Type B pancreatic cell (in vitro differentiated cells): ENCODE results near the gene TCAF1. TPM values are rescaled to one million over a fixed set of nuclear protein-coding genes. Genes with fewer than 3 reads are reported as not detected.
"Not testable (repeated sequence)": the region's sequence is repeated elsewhere in the genome, so short reads cannot be mapped to it uniquely, and the experiment has no call there.

Experiments
- DNase-seq: peaks from one replicate; pipeline ENCODE4 v3.0.0; 2021; ENCODE audit warnings: mixed read lengths; ENCODE audit not compliant: unreplicated experiment; ENCODE audit errors: extremely low spot score
- H3K27ac Mint-ChIP-seq: 2 replicates; pipeline ENCODE4 v1.8.0; 2021; ENCODE audit warnings: mild to moderate bottlenecking, mixed read lengths
- H3K27me3 Mint-ChIP-seq: 2 replicates; pipeline ENCODE4 v1.8.0; 2021; ENCODE audit warnings: mixed read lengths
- H3K36me3 Mint-ChIP-seq: 2 replicates; pipeline ENCODE4 v1.8.0; 2021; ENCODE audit warnings: mixed read lengths
- H3K4me1 Mint-ChIP-seq: one replicate; pipeline ENCODE4 v1.8.0; 2021; ENCODE audit warnings: mixed read lengths; ENCODE audit not compliant: unreplicated experiment
- H3K4me3 Mint-ChIP-seq: 2 replicates; pipeline ENCODE4 v1.8.0; 2021; ENCODE audit warnings: mild to moderate bottlenecking, mixed read lengths
- H3K9me3 Mint-ChIP-seq: 2 replicates; pipeline ENCODE4 v1.8.0; 2021; ENCODE audit warnings: mixed read lengths
- total RNA-seq: library from RNA; stranded (reverse); gene quantifications from 2 replicates; pipeline ENCODE4 v1.2.1, GENCODE V29; 2021; ENCODE audit warnings: low replicate concordance

The TCAF1 gene
- total RNA-seq, 1 donor from 2014 or later = 71.2 TPM

DNA sequence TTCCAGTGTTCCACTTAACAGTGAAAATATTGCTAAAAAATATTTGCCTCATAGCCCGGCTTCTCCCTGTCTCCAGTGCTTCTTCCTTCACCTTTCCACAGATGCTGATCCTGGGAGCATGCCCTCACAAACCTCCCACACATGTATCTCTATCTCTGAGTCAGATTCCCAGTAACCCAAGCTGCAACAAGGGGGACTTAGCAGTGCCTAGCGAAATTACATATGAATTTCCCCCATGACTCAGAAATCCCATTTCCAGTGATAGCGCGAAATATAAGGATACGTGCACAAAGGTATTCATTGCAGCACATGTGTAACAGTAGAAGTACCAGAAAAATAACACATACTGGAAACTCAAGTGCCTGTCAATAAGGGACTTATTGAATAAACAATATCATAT, 75.4 kb downstream of the TCAF1 start:
- not testable (repeated sequence) for H3K9me3 Mint-ChIP-seq, H3K27ac Mint-ChIP-seq, H3K4me1 Mint-ChIP-seq, H3K4me3 Mint-ChIP-seq, H3K36me3 Mint-ChIP-seq, H3K27me3 Mint-ChIP-seq, DNase-seq

DNA sequence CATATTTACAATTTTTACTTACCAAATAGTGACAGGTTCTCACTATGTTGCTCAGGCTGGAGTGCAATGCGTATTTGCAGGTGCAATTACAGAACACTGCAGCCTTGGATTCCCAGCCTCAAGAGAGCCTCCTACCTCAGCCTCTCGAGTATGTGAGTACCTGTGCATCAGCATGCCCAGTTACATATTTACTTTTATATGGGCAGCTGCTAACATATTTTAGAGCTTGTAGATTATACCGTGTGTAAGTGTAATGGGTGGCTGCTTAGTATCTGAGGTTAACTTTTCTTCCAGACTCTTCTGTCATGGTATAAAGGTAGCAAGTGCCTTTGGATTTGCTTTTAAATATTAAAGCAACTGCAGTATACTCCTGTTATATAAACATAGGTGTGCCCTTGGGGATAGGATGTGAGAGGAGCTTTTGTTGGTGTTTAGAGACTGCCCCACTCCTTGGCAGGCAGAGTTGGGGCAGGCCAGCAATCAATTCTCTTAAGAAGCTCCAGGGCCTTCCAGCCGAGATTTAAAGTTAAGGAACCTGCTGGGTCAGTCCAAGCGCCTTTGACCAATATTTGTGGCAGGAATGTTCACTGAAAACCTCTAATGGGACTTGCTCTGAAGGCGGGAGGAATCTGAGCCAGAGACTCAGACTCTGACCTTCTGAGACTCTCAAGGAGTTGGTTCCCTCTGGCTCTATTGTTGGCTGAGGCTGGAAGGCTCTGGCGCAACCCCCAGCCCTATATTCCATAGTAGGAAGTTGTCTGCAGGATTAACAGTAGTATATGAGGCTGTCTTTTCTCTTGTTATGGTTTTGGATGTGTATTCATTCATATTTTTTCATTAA, 77.5 kb downstream of the TCAF1 start:
- H3K27me3 Mint-ChIP-seq, H3K4me1 Mint-ChIP-seq, H3K36me3 Mint-ChIP-seq, H3K9me3 Mint-ChIP-seq, H3K27ac Mint-ChIP-seq, DNase-seq, H3K4me3 Mint-ChIP-seq: not testable (repeated sequence)

DNA sequence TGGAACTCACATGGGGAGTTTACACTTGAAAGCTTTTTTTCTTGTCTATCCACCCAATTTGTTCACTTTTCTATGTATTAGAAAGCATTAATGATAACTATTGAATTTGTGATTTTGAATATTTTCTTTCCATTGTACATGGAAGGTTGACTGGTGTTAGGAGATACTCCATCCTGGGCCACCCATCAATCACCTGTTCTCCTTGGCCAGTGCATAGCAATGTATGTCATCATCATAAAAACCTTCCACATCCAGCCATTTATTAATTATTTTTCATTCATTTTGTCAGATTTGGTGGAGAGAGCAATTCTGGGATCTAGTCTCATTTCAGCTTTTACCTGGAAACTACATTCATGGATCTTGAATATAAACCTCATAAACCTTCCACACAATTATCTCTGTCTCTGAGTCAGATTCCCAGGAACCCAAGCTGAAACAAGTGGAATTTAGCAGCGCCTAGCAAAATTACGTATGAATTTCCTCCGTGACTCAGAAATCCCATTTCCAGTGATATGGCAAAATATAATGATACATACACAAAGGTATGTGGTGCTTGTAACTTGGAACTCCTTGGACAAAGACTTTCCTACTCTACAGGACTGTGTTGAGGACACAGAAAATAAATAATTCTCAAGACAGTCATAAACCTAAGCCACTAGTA, 78.2 kb downstream of the TCAF1 start:
- not testable (repeated sequence) for H3K36me3 Mint-ChIP-seq, DNase-seq, H3K27ac Mint-ChIP-seq, H3K27me3 Mint-ChIP-seq, H3K9me3 Mint-ChIP-seq, H3K4me3 Mint-ChIP-seq, H3K4me1 Mint-ChIP-seq

DNA sequence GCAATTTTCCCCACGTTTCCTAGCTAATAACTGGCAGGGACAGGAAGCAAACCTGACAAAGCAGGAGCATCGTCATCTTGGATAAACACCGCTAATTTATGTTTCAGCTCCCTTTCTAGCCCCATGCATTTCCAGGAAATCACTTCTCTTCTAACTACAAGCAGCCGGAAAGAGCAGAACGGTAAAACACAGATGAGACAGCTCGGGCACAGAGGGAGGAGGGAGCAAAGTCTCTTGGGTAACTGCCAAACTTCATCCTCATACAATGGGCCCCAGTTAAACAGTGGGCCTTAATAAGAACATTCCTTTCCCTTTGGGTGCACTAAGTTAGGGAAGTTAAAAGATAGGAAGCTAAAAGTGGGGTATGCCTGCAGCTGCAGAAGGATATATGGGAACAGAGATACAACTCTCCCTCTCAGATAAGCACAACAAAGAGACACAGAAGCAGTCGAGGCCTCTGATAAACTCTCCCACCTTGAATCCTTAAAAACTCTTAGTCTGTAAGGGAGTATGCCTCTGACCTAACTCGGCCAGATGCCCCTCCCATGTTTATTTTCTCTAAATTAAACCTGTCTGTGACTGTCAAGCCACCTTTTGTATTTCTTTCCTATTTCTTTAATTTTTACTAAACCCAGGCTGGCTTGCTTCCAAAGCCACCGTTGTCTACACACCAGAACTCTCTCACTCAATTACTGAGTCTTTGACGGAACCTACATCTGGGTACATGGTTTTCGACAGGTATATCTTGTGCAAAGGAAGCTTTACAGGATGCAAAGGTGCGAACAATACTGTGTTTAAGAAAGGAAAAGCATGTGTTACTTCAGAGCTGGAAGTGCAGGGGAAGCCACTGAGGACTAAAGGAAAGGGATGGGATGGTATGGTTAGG, 80.3 kb downstream of the TCAF1 start:
- not testable (repeated sequence) for H3K27me3 Mint-ChIP-seq, DNase-seq

DNA sequence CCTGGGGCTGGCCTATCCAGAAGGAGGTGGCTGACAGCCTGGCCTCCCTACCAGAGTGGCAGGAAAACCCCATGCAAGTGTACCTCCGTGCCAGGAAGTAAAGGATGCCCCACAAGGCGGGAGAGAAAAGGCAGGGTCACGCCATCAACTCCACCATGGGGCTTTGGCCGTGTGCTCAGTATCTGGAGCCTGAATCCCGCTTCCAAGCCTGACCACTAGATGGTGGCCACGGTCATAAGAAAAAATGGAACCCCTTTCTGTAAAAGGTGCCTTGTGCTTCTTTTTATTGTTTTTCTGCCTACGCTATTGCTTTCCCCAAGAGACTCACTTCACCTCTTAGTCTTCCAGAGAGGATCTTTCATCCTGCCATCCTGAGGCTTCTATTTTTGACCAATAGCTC, 84.1 kb downstream of the TCAF1 start:
- H3K27me3 Mint-ChIP-seq, H3K27ac Mint-ChIP-seq, H3K36me3 Mint-ChIP-seq, H3K4me3 Mint-ChIP-seq, H3K9me3 Mint-ChIP-seq, H3K4me1 Mint-ChIP-seq, DNase-seq: not testable (repeated sequence)

More for the DNA sequence above, 80.3 kb downstream of the TCAF1 start:
- H3K36me3 Mint-ChIP-seq, H3K9me3 Mint-ChIP-seq, H3K4me3 Mint-ChIP-seq, H3K4me1 Mint-ChIP-seq, H3K27ac Mint-ChIP-seq: not testable (repeated sequence)

DNA sequence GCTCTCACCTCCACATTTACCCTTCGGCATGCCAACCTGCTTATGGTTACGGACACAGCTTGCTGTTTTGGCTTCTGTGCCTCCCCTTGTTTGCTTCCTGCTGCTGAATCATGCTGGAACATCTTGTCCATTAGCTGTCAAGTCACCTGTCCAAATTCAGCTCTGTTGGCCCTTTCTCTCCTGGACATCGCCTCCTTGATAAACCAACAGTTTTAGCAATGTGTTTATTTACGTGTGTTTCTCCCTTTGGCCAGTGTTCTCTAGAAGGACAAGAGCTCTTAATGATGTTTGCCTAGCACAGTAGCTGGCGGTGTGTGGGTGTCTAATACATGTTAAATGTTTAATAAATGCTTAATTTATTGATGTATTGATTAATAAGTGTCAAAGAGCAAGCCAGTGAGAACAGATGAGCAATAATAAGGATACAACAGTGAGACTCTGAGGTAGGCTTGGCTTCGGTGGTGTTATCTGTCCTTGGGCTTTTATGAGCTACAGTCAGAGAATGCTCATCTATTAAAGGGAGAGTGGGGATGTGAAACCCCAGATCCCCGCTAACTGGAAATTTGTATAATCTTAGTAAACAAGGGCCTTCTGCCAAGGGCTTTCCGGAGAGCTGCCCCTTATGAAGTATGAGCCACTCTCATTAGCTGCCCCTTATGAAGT, 85.4 kb downstream of the TCAF1 start:
- not testable (repeated sequence) for H3K27ac Mint-ChIP-seq, H3K27me3 Mint-ChIP-seq, H3K4me3 Mint-ChIP-seq, DNase-seq, H3K9me3 Mint-ChIP-seq, H3K4me1 Mint-ChIP-seq, H3K36me3 Mint-ChIP-seq

DNA sequence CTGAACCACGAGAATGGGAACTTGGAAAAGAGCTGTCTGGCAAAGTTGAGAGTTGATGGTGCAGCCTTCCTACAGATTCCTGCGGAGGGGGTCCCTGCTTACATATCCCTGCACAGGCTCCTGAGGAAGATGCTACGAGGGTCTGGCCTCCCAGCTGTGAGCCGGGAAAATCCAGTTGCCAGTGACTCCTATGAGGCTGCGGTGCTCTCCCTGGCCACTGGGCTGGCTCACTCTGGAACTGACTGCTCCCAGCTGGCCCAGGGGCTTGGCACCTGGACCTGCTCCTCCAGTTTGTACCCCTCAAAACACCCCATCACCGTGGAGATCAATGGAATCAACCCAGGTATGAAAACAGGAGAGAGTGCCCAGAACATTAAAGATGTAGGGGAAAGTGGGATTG, 91.3 kb downstream of the TCAF1 start:
- not testable (repeated sequence) for H3K36me3 Mint-ChIP-seq, H3K27me3 Mint-ChIP-seq, H3K9me3 Mint-ChIP-seq, H3K4me3 Mint-ChIP-seq, H3K4me1 Mint-ChIP-seq, DNase-seq, H3K27ac Mint-ChIP-seq

DNA sequence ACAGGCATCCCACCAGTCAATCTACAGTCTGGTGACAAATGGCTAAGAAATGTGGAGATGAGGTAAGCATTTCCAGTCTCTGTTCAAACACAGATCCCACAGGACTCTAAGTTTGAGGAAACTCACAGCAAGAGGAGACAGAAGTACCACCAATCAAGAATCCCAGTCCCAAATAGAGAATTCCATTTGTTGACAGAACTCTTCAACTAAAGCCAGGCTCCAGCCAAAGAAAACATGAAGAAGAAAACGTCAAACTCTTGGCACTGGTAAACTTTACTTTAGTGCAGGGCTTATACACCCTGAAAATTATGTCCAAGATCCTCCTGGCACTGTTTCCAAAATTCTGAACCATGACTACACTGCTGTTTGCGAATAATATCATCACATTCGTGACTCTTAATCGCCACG, 95.3 kb downstream of the TCAF1 start:
- H3K27me3 Mint-ChIP-seq, H3K27ac Mint-ChIP-seq, H3K9me3 Mint-ChIP-seq, H3K4me3 Mint-ChIP-seq, DNase-seq, H3K4me1 Mint-ChIP-seq, H3K36me3 Mint-ChIP-seq: not testable (repeated sequence)

Other genes with a start within 250 kb of the TCAF1 start
- 0.12 and 0.14 TPM in 2 replicates for gene CTAGE6, start 144.5 kb downstream of the TCAF1 start, total RNA-seq
- gene OR2F2, start 33.1 kb upstream of the TCAF1 start, total RNA-seq = not detected in 2 replicates
- not detected in 2 replicates for gene OR2F1, start 52.7 kb upstream of the TCAF1 start, total RNA-seq
- gene OR6B1, start 98.1 kb upstream of the TCAF1 start, total RNA-seq = not detected in 2 replicates
- not detected in 2 replicates for gene OR2A5, start 146.8 kb upstream of the TCAF1 start, total RNA-seq
- not detected in 2 replicates for gene OR2A25, start 167.6 kb upstream of the TCAF1 start, total RNA-seq
- gene OR2A12, start 184.1 kb upstream of the TCAF1 start, total RNA-seq = not detected in 2 replicates
- gene OR2A2, start 207.4 kb upstream of the TCAF1 start, total RNA-seq = not detected in 2 replicates
- gene OR2A14, start 221.0 kb upstream of the TCAF1 start, total RNA-seq = not detected in 2 replicates